Dermis blood vessel endothelial cell (primary cell): Measurements from ENCODE around the gene HAGH. TPM values are rescaled to one million over a fixed set of nuclear protein-coding genes. Genes with fewer than 3 reads are reported as not detected.

Experiments used
- DNase-seq: peaks from one replicate; pipeline ENCODE4 v3.0.0; 2010
- total RNA-seq: library from RNA; depleted of rRNA; stranded (reverse); fragments of >200 nt; gene quantifications from 2 replicates; pipeline ENCODE4 v1.2.3, GENCODE V29; 2014

The HAGH gene
- total RNA-seq, 1 donor from 2014 or later, result 89.2 TPM

GRCh38 chr16:1831186-1832075 lies 4.8 kb upstream of the HAGH start:
- no peak for DNase-seq

GRCh38 chr16:1830213-1830612 lies 3.6 kb upstream of the HAGH start:
- peak; percentile 12 for DNase-seq

- no peak for DNase-seq
Observed at GRCh38 chr16:1828645-1829410, 2.2 kb upstream of the HAGH start.

- peak; percentile 78 for DNase-seq
Observed at GRCh38 chr16:1825864-1826690, 548 bp downstream of the HAGH start.

- no peak for DNase-seq
Observed at GRCh38 chr16:1825381-1825863, 1.2 kb downstream of the HAGH start.

- peak; percentile 83 for DNase-seq
Observed at GRCh38 chr16:1823821-1824220, 2.8 kb downstream of the HAGH start.

GRCh38 chr16:1822801-1823200 lies 3.8 kb downstream of the HAGH start:
- no peak for DNase-seq

GRCh38 chr16:1821861-1822611 lies 4.6 kb downstream of the HAGH start:
- DNase-seq, result no peak

GRCh38 chr16:1820946-1821290 lies 5.7 kb downstream of the HAGH start:
- DNase-seq, result no peak

GRCh38 chr16:1820096-1820945 lies 6.3 kb downstream of the HAGH start:
- DNase-seq, result no peak

- DNase-seq, result no peak
Observed at GRCh38 chr16:1819611-1820010, 7.0 kb downstream of the HAGH start.

- no peak for DNase-seq
Observed at GRCh38 chr16:1818873-1819525, 7.6 kb downstream of the HAGH start.

GRCh38 chr16:1818204-1818872 lies 8.3 kb downstream of the HAGH start:
- DNase-seq, result no peak

- no peak for DNase-seq
Observed at GRCh38 chr16:1817716-1818115, 8.9 kb downstream of the HAGH start.

- no peak for DNase-seq
Observed at GRCh38 chr16:1817276-1817589, 9.4 kb downstream of the HAGH start.

GRCh38 chr16:1816396-1817275 lies 10.0 kb downstream of the HAGH start:
- DNase-seq, result no peak

- DNase-seq, result no peak
Observed at GRCh38 chr16:1815461-1815860, 11.2 kb downstream of the HAGH start.

- peak; percentile 85 for DNase-seq
Observed at GRCh38 chr16:1812732-1813163, 13.9 kb downstream of the HAGH start.

GRCh38 chr16:1810536-1810935 lies 16.1 kb downstream of the HAGH start:
- no peak for DNase-seq
